Keratinocyte (primary cell): Measurements from ENCODE around the gene SKIC8. TPM values are rescaled to one million over a fixed set of nuclear protein-coding genes. Genes with fewer than 3 reads are reported as not detected.

ENCODE experiments used
- DNase-seq: peaks from one replicate; pipeline ENCODE4 v3.0.0-alpha.2; 2011; ENCODE audit warnings: low read depth, missing footprints, low spot score
- FAIRE-seq: peaks from 2 replicates; lab custom pipeline; 2011; peaks lifted over from hg19 to GRCh38; lab: Jason Lieb, UNC
- H2AFZ ChIP-seq: 2 replicates; pipeline ENCODE4 v1.6.0; 2012; ENCODE audit warnings: low read length, control low read depth, inconsistent platforms; ENCODE audit not compliant: control insufficient read depth
- H3K27ac ChIP-seq: 2 replicates; pipeline ENCODE4 v1.5.1; 2011; ENCODE audit warnings: low read length; ENCODE audit not compliant: control insufficient read depth, insufficient read depth
- H3K27me3 ChIP-seq: 3 replicates; pipeline ENCODE4 v1.6.0; 2011; ENCODE audit warnings: low read length; ENCODE audit not compliant: control insufficient read depth, insufficient read depth; ENCODE audit errors: extremely low read depth
- H3K36me3 ChIP-seq, 2 experiments: 2 replicates in 1 of 2; 3 replicates in 1 of 2; pipeline ENCODE4 v1.5.1; 2011; ENCODE audit warnings: low read length in 2 of 2, mild to moderate bottlenecking in 1 of 2; ENCODE audit not compliant: control insufficient read depth in 2 of 2, insufficient read depth in 2 of 2; ENCODE audit errors: extremely low read depth in 1 of 2
- H3K4me1 ChIP-seq: 3 replicates; pipeline ENCODE4 v1.5.1; 2011; ENCODE audit warnings: low read length; ENCODE audit not compliant: control insufficient read depth, insufficient read depth; ENCODE audit errors: extremely low read depth
- H3K4me2 ChIP-seq: 3 replicates; pipeline ENCODE4 v1.6.0; 2011; ENCODE audit warnings: low read depth, low read length; ENCODE audit not compliant: control insufficient read depth, insufficient read depth; ENCODE audit errors: extremely low read depth
- H3K4me3 ChIP-seq, 3 experiments: fragments of 200-600 bp in 1 of 3; sonication (generic) in 1 of 3; 2 replicates in 2 of 3; 3 replicates in 1 of 3; pipeline ENCODE4 v1.5.1; 2011 to 2016; ENCODE audit warnings: low read length in 3 of 3, mild to moderate bottlenecking in 3 of 3, control low read depth in 2 of 3, inconsistent platforms in 1 of 3, low read depth in 1 of 3, mixed read lengths in 1 of 3, mixed run types in 1 of 3, moderate library complexity in 1 of 3; ENCODE audit not compliant: control insufficient read depth in 2 of 3, insufficient read depth in 2 of 3; ENCODE audit errors: extremely low read depth in 1 of 3
- H3K79me2 ChIP-seq: 2 replicates; pipeline ENCODE4 v1.6.0; 2012; ENCODE audit warnings: low read length; ENCODE audit not compliant: control insufficient read depth, insufficient read depth
- H3K9ac ChIP-seq: 3 replicates; pipeline ENCODE4 v1.6.0; 2011; ENCODE audit warnings: low read length; ENCODE audit not compliant: control insufficient read depth, insufficient read depth; ENCODE audit errors: extremely low read depth
- H3K9me1 ChIP-seq: 3 replicates; pipeline ENCODE4 v1.6.0; 2011; ENCODE audit warnings: low read length; ENCODE audit not compliant: control insufficient read depth, insufficient read depth; ENCODE audit errors: extremely low read depth
- H3K9me3 ChIP-seq: 2 replicates; pipeline ENCODE4 v1.5.1; 2012; ENCODE audit warnings: low read depth, low read length; ENCODE audit not compliant: control insufficient read depth
- H4K20me1 ChIP-seq: 3 replicates; pipeline ENCODE4 v1.6.0; 2011; ENCODE audit warnings: low read length; ENCODE audit not compliant: control insufficient read depth, insufficient read depth; ENCODE audit errors: extremely low read depth
- EZH2 ChIP-seq: IDR thresholded peaks from one replicate; pipeline ENCODE4 v1.6.1; 2012; ENCODE audit warnings: inconsistent platforms, mild to moderate bottlenecking, low read length, moderate library complexity
- dilution Hi-C: fragments of 300-500 bp; cut with MboI; formaldehyde crosslinking; loops from one replicate; pipeline ENCODE4 v1.7.0; 2020; ENCODE audit warnings: low sequenced_read_pairs; ENCODE audit not compliant: extremely low pct_ligation_motif_present
- polyA plus RNA-seq, 5 experiments: library from polyadenylated mRNA; depleted of rRNA in 3 of 5; stranded (reverse) in 3 of 5; stranded (forward) in 1 of 5; unstranded in 1 of 5; fragments of >200 nt; gene quantifications; 1 replicate in 1 of 5; 2 replicates in 3 of 5; 3 replicates in 1 of 5; pipeline versions ENCODE4 v1.2.1 to v1.2.3, GENCODE V29; 2011 to 2012; ENCODE audit warnings: missing spikeins in 2 of 5, low read depth in 1 of 5, low replicate concordance in 1 of 5
- TF ChIP-seq, protein P1 (sequence below), 3 experiments: IDR thresholded peaks in 1 of 3; conservative IDR thresholded peaks in 1 of 3; optimal IDR thresholded peaks in 1 of 3; 2 replicates in 2 of 3; 3 replicates in 1 of 3; pipeline versions ENCODE3 to v1.5.1; 2011; ENCODE audit warnings: low read length in 3 of 3, mild to moderate bottlenecking in 3 of 3, moderate library complexity in 2 of 3, control low read depth in 1 of 3, inconsistent platforms in 1 of 3; ENCODE audit not compliant: insufficient read depth in 2 of 3; ENCODE audit errors: extremely low read depth in 1 of 3

SKIC8 gene
- polyA plus RNA-seq, 1 donor (not counting 4 experiments of a cell fraction or from before 2014, with no cell fraction given) = 101 TPM

GRCh38 chr15:78256044-78256437 is 43.4 kb downstream of the SKIC8 start:
- H3K36me3 ChIP-seq = no peaks in the 10 kb centered on the region
- no peak overlapping the region for H2AFZ ChIP-seq
- no peaks in the 10 kb centered on the region for H3K9me1 ChIP-seq
- no peaks in the 10 kb centered on the region for H3K27me3 ChIP-seq
- no peaks in the 10 kb centered on the region for H3K4me1 ChIP-seq
- TF ChIP-seq, protein P1, sequence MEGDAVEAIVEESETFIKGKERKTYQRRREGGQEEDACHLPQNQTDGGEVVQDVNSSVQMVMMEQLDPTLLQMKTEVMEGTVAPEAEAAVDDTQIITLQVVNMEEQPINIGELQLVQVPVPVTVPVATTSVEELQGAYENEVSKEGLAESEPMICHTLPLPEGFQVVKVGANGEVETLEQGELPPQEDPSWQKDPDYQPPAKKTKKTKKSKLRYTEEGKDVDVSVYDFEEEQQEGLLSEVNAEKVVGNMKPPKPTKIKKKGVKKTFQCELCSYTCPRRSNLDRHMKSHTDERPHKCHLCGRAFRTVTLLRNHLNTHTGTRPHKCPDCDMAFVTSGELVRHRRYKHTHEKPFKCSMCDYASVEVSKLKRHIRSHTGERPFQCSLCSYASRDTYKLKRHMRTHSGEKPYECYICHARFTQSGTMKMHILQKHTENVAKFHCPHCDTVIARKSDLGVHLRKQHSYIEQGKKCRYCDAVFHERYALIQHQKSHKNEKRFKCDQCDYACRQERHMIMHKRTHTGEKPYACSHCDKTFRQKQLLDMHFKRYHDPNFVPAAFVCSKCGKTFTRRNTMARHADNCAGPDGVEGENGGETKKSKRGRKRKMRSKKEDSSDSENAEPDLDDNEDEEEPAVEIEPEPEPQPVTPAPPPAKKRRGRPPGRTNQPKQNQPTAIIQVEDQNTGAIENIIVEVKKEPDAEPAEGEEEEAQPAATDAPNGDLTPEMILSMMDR (optimal IDR thresholded peaks at IDR 0.05 in 1 of 3, IDR thresholded peaks at IDR 0.05 in 1 of 3, conservative IDR thresholded peaks at IDR 0.05 in 1 of 3; ENCODE audit: extremely low read depth in 1 of 3, insufficient read depth in 2 of 3, low read length in 3 of 3) = no peak
- TF ChIP-seq EZH2 = no peak
- no peaks in the 10 kb centered on the region for H3K79me2 ChIP-seq
- no peaks in the 10 kb centered on the region for H3K9me3 ChIP-seq
- FAIRE-seq (no peak), DNase-seq (no peak)
- dilution Hi-C loops = no loop called here
- no peak overlapping the region for H3K4me3 ChIP-seq
- no peak overlapping the region for H3K9ac ChIP-seq
- no peak overlapping the region for H3K4me2 ChIP-seq
- no peaks in the 10 kb centered on the region for H4K20me1 ChIP-seq
- H3K27ac ChIP-seq = no peak overlapping the region

GRCh38 chr15:78255421-78256043 is 43.9 kb downstream of the SKIC8 start:
- no peak overlapping the region for H2AFZ ChIP-seq
- no peaks in the 10 kb centered on the region for H3K79me2 ChIP-seq
- H3K9me1 ChIP-seq = no peaks in the 10 kb centered on the region
- H3K4me1 ChIP-seq = no peaks in the 10 kb centered on the region
- no peaks in the 10 kb centered on the region for H3K27me3 ChIP-seq
- H3K9ac ChIP-seq = no peak overlapping the region
- dilution Hi-C loops = no loop called here
- FAIRE-seq = no peak
- H3K9me3 ChIP-seq = no peaks in the 10 kb centered on the region
- no peak overlapping the region for H3K27ac ChIP-seq
- H3K4me3 ChIP-seq = no peak overlapping the region
- no peak for DNase-seq
- no peaks in the 10 kb centered on the region for H3K36me3 ChIP-seq
- H4K20me1 ChIP-seq = no peaks in the 10 kb centered on the region
- TF ChIP-seq, protein P1 (optimal IDR thresholded peaks at IDR 0.05 in 1 of 3, IDR thresholded peaks at IDR 0.05 in 1 of 3, conservative IDR thresholded peaks at IDR 0.05 in 1 of 3; ENCODE audit: extremely low read depth in 1 of 3, insufficient read depth in 2 of 3, low read length in 3 of 3) = no peak
- no peak for TF ChIP-seq EZH2
- no peak overlapping the region for H3K4me2 ChIP-seq
